Measurements from ENCODE around the gene NAT9.

Gene NAT9

GRCh38 chr17:74728702-74729075, 47.5 kb downstream of the NAT9 start:
- DNase-seq (ENCODE audit: low spot score) = no peak

GRCh38 chr17:74728033-74728701, 48.0 kb downstream of the NAT9 start:
- no peak for DNase-seq (ENCODE audit: low spot score)

GRCh38 chr17:74725111-74725510, 51.0 kb downstream of the NAT9 start:
- DNase-seq (ENCODE audit: low spot score) = no peak

- DNase-seq (ENCODE audit: low spot score) = no peak
These were observed 52.3 kb downstream of the NAT9 start for GRCh38 chr17:74723891-74724290.

- no peak for DNase-seq (ENCODE audit: low spot score)
These were observed 53.4 kb downstream of the NAT9 start for GRCh38 chr17:74722782-74723181.
